ENCODE data around the gene KANSL2.

Gene KANSL2

GRCh38 chr12:48613321-48613720, 68.7 kb downstream of the KANSL2 start:
- no peak for DNase-seq (ENCODE audit: low read depth in 2 of 2)
